ENCODE results near the gene PAWR. TPM values are rescaled to one million over a fixed set of nuclear protein-coding genes. Genes with fewer than 3 reads are reported as not detected.

The PAWR gene
- total and polyA plus RNA-seq, 2 donors from 2014 or later = 30.7 to 69.2 TPM

DNA sequence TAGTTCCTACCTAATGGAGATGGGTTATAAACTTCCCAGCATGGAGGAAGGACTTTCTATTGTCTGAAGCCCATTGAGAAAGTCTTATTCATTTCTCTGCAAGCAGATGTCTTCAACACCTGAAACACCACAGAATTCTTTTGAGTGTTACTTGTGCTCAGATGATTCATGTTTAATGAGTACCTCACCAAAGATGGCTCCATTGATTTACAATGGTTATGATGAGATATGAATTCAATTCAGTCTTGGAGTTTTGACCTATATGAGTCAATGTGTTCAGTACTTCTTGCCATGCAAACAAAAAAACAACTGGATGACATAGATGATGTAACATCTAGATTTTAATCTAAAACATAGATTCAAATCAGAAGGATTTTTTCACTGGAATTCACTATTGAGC is 15.4 kb upstream of the PAWR start:
- Histone ChIP-seq H3K9me3 (ENCODE audit: control insufficient read depth in 2 of 3, insufficient read depth in 1 of 3, low read length in 3 of 3) (no peaks in the 10 kb centered on the region), H3K9ac (ENCODE audit: low read length in 3 of 3) (no peak overlapping the region), H3K27ac (ENCODE audit: low read depth in 2 of 2, low read length in 2 of 2) (no peak overlapping the region), H3K36me3 (ENCODE audit: control insufficient read depth in 2 of 3, insufficient read depth in 3 of 3, low read length in 3 of 3) (no peaks in the 10 kb centered on the region), H3K27me3 (ENCODE audit: control insufficient read depth, insufficient read depth, low read length) (no peaks in the 10 kb centered on the region), H3K4me1 (ENCODE audit: control insufficient read depth in 2 of 3, insufficient read depth in 2 of 3, low read depth in 1 of 3, low read length in 3 of 3) (no peaks in the 10 kb centered on the region), H3K4me3 (ENCODE audit: low read length in 3 of 3) (no peak overlapping the region)
- TF ChIP-seq, protein P1, sequence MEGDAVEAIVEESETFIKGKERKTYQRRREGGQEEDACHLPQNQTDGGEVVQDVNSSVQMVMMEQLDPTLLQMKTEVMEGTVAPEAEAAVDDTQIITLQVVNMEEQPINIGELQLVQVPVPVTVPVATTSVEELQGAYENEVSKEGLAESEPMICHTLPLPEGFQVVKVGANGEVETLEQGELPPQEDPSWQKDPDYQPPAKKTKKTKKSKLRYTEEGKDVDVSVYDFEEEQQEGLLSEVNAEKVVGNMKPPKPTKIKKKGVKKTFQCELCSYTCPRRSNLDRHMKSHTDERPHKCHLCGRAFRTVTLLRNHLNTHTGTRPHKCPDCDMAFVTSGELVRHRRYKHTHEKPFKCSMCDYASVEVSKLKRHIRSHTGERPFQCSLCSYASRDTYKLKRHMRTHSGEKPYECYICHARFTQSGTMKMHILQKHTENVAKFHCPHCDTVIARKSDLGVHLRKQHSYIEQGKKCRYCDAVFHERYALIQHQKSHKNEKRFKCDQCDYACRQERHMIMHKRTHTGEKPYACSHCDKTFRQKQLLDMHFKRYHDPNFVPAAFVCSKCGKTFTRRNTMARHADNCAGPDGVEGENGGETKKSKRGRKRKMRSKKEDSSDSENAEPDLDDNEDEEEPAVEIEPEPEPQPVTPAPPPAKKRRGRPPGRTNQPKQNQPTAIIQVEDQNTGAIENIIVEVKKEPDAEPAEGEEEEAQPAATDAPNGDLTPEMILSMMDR (IDR thresholded peaks at IDR 0.05; ENCODE audit: borderline replicate concordance, extremely low read depth, insufficient read depth) = no peak
- intact Hi-C loops (cut with DNase I) = no loop called here
- FAIRE-seq = no peak
- no peak for DNase-seq

DNA sequence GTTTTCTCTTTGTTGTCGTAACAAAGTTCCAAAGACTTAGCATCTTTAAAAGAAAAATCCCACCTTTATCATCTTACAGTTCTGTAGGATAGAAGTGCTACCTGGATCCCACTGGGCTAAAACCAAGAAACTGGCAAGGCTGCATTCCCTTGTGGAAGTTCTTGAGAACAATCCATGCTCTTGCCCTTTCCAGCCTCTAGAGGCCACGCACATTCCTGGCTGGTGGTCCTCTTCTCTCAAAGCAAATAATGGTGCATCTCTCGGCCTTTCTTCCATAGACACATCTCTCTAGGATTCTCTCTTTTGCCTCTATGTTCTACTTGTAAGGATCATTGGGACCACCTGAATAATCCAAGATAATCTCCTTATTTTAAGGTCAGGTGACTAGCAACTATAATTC is 8.2 kb upstream of the PAWR start:
- DNase-seq (no peak), FAIRE-seq (no peak)
- no peak overlapping the region for H3K4me3 ChIP-seq (ENCODE audit: low read length in 3 of 3)
- intact Hi-C loops (cut with DNase I) = no loop called here
- no peaks in the 10 kb centered on the region for H3K27me3 ChIP-seq (ENCODE audit: control insufficient read depth, insufficient read depth, low read length)
- TF ChIP-seq, protein P1 (IDR thresholded peaks at IDR 0.05; ENCODE audit: borderline replicate concordance, extremely low read depth, insufficient read depth) = no peak
- H3K9me3 ChIP-seq (ENCODE audit: control insufficient read depth in 2 of 3, insufficient read depth in 1 of 3, low read length in 3 of 3) = no peaks in the 10 kb centered on the region
- no peaks in the 10 kb centered on the region for H3K4me1 ChIP-seq (ENCODE audit: control insufficient read depth in 2 of 3, insufficient read depth in 2 of 3, low read depth in 1 of 3, low read length in 3 of 3)
- H3K27ac ChIP-seq (ENCODE audit: low read depth in 2 of 2, low read length in 2 of 2) = no peak overlapping the region
- H3K9ac ChIP-seq (ENCODE audit: low read length in 3 of 3) = no peak overlapping the region
- no peaks in the 10 kb centered on the region for H3K36me3 ChIP-seq (ENCODE audit: control insufficient read depth in 2 of 3, insufficient read depth in 3 of 3, low read length in 3 of 3)

DNA sequence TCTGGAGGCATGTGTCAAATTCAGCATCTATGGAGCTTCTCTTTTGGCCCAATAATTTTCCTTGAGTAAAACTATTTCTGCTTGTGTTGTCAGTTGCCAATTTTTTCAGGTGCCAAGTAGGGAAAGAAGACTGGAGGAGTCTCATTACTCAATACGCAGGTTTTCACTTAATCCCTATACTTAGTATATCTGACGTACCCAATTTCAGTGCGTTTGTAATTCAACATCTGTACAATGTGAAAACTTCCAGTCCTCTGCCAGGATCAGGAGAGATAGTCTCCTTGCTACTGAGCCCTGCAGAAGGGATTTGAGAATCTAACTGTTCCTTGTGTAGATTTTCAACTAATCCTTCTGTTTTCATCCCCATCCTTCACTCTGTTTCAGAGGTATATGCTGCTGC is 5.7 kb upstream of the PAWR start:
- Histone ChIP-seq H3K9ac (ENCODE audit: low read length in 3 of 3) (no peak overlapping the region), H3K27me3 (ENCODE audit: control insufficient read depth, insufficient read depth, low read length) (no peaks in the 10 kb centered on the region), H3K36me3 (ENCODE audit: control insufficient read depth in 2 of 3, insufficient read depth in 3 of 3, low read length in 3 of 3) (no peaks in the 10 kb centered on the region), H3K4me1 (ENCODE audit: control insufficient read depth in 2 of 3, insufficient read depth in 2 of 3, low read depth in 1 of 3, low read length in 3 of 3) (no peaks in the 10 kb centered on the region), H3K9me3 (ENCODE audit: control insufficient read depth in 2 of 3, insufficient read depth in 1 of 3, low read length in 3 of 3) (no peaks in the 10 kb centered on the region), H3K27ac (ENCODE audit: low read depth in 2 of 2, low read length in 2 of 2) (no peak overlapping the region), H3K4me3 (ENCODE audit: low read length in 3 of 3) (no peak overlapping the region)
- DNase-seq (no peak), FAIRE-seq (no peak)
- TF ChIP-seq, protein P1 (IDR thresholded peaks at IDR 0.05; ENCODE audit: borderline replicate concordance, extremely low read depth, insufficient read depth) = no peak
- intact Hi-C loops (cut with DNase I) = no loop called here

All from kidney (tissue), 14 donors.